Mesenteric fat pad (tissue), 1 donor: Measurements from ENCODE around the gene CAB39L. TPM values are rescaled to one million over a fixed set of nuclear protein-coding genes. Genes with fewer than 3 reads are reported as not detected.
A peak's percentile ranks its signal among the peaks of the same experiment; 100 is the strongest.

Experiments
- DNase-seq: peaks from one replicate; pipeline ENCODE4 v3.0.0-alpha.2; 2020; ENCODE audit warnings: low spot score
- long read RNA-seq: library from polyadenylated mRNA; unstranded; transcript quantifications from one replicate; pipeline ENCODE4 v2.0.0, GENCODE V29; 2020
- total RNA-seq: library from RNA; stranded (reverse); fragmentation: NEBNext Ultra II Directional; extraction: Animal tissue kit (Norgen Biotek cat#: 25700); gene quantifications from one replicate; pipeline ENCODE4 v1.2.1, GENCODE V29; 2021
- donor health status: DM: yes; HTN: yes; CAD: no.

Gene CAB39L
- 9.3 TPM for total RNA-seq
- long read RNA-seq, partial matches to known transcripts: 0 of 15 reads
- long read RNA-seq, other reads (novel, unspliced or antisense): 7 of 15 reads

DNA sequence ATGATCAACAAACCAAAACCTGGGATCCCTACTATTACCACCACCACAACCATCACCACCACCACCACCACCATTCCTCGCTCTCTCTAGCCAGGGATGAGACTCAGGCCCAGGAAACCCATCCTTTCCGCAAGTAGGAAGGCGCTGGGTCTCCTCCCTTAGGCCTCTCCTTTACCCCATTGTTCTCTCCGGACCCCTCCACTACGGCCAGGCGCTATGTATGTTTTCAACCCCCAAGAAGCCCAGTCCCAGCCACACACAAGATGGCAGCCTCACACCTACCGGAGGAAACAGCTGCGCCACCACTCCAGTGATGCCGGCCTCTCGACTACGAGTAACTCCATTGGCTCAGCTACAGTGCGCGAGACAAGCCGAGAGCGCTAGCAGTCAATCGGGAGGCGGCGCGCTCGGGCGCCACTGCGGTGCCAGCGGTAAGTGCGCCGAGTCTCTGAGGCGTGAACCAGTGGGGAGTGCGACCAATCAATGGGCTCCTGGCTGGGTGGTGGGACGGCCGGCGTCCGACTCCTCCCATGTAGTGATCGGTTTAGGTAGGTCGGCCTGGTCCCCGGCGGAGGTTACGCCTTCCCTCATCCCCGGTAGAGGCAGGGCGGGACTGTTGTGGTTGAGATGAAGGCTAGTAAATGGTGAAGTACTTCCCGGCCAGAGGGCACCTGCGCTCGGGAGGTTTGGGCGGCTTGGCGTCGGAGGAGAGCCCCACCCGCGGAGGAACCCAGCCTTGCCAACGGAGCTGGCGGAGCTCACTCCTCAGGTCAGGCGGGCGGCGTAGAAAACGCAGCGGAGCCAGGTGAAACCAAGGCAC lies at the start of gene CAB39L, which contains the start of gene SETDB2:
Gene CAB39L, minus strand, starts transcription at position 361 of the 820 bp plus-strand sequence. CDS start 61,154 bp downstream, outside the sequence.
Gene SETDB2, plus strand, starts transcription at position 571 of the 820 bp plus-strand sequence. CDS start 7,620 bp downstream, outside the sequence.
- DNase-seq: peak; percentile 99

DNA sequence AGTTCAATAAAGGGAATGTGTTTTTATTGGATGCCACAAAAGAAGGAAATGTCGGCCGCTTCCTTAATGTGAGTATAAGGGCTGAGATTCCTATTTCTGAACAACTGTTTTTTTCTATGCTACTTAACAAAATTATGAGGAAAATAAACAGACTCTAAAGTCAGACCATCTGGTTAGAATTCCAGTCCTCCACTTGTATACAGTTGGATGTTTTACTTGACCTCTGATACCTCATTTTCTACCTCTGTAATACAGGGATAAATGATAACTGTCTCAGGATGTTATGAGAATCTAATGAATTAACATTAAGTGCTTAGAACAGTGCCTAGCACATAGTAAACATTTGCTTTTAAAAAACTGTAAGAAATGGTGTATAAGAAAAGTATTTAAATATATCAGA lies 44.7 kb upstream of the CAB39L start:
- no peak for DNase-seq

DNA sequence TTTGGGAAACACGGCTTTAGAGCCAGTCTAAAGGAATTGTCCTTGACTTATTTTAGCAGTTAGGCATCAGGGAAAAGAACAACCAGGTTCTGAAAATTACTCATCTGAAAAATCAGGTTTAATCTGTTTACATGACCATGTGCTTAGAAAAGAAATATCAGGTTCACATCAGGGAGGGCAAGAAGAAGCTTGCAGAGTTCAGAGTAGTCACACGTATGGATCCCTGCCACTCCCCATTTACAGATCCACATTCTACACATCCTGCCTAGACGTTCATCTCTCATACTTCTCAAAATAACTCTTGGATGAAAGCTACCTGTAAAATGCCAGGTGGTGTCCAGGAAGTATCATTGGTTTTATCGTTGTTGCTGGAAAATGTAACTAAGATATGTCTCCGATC lies 37.9 kb upstream of the CAB39L start:
- DNase-seq: no peak

DNA sequence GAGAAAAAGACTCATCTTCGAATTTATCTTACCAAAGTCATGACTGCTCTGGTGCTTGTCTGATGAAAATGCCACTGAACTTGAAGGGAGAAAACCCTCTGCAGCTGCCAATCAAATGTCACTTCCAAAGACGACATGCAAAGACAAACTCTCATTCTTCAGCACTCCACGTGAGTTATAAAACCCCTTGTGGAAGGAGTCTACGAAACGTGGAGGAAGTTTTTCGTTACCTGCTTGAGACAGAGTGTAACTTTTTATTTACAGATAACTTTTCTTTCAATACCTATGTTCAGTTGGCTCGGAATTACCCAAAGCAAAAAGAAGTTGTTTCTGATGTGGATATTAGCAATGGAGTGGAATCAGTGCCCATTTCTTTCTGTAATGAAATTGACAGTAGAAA lies 32.7 kb upstream of the CAB39L start:
- DNase-seq: no peak

DNA sequence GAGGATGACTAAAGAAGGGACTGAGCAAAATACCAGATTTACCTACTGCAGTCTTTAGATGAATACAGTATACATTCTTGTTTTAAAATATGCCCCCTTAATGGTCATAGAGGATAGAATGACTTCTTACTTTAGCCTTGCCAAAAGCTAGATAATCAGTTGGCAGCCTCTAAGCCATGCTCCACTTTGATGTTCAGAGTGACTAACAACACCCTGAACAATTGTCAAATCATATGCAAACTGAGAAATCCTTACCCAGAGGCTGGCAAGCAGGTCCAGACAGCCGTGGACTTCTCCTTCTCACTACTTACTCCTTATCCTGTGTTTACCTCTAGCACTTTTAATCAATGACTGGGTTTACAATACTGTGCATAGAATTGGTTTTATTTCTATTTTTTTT lies 28.3 kb upstream of the CAB39L start:
- no peak for DNase-seq

DNA sequence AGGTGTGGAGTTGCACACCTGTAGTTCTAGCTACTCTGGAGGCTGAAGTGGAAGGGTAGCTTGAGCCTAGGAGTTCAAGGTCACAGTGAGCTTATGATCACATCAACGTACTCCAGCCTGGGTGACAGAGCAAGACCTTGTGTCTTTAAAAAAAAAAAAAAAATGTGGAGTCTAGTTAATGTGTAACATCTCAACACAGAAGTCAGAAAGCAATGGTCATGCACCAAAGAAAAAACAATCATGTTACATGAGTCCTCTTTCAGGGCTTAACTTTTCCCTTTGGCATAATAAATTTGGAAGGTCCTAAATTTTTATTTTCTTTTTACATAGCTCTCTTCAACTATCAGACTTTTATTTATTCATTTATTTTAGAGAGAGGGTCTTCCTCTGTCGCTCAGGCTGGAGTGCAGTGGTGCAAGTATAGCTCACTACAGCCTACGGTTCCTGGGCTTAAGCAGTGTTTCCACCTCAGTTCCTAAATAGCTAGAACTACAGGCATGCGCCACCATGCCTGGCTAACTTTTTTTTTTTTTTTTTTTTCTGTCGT lies 22.5 kb upstream of the CAB39L start:
- no peak for DNase-seq

DNA sequence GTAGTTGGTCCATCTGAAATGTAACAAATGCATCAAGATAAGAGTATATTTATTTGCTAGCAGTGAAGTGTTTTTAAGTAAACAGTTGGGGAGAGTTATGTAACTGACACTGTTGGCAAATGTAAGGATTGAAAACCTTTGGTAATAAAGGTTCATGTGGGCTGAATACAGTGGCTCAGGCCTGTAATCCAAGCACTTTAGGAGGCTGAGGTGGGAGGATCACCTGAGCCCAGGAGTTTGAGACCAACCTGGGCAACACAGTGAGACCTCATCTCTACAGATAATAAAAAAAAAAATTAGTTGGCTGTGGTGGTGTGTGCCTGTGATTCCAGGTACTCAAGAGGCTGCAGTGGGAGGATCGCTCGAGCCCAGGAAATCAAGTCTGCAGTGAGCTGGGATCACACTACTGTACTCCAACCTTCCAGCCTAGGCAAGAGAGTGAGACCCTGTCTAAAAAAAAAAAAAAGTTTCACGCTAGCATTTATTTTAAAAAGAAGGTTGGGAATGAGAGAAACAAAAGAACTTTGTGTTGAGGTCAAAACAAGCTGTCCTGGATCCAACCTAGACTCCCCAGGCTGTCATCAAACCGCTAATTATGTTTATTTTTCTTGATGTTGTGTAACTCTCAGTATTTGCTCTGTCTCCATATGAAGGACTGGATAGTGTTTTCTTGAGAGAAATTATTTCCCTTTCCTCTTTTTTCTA lies 20.9 kb upstream of the CAB39L start:
- DNase-seq: no peak

DNA sequence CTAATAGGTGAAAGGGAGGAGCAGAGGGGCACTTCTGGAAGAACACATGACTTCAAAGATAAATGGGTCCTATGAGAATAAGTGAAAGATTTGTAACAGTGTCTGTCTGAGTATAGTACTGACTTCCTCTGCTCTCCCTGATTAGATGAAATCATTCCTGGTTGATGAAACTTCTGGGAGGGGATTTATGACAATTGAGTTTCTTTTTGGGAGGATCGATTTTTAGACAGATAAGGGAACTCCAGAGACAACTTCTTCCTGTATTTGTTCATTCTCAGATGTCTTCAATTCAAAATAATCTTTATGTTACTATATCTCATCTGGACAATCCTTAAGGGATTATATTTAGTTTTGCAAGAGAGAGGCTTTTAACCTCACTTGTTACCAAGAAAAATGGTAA lies 20.2 kb upstream of the CAB39L start:
- no peak for DNase-seq

DNA sequence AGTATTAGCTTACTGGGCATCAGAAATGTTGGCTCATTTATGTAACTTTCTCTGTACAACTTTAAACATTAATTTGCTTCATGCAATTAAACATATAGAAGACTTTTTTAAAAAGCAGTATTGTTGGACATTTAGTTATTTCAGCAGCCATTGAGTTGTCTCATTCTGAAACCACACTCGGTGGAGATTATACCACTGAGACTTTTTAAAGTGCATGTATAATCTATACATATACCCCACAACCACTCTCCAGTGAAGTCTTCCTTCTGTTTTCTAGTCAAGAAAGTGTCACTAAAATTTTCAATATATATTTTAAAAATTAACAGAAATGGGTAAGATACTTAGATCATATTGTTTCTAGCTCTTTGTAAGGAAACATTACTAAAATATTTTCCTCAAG lies 15.7 kb upstream of the CAB39L start:
- DNase-seq: no peak

DNA sequence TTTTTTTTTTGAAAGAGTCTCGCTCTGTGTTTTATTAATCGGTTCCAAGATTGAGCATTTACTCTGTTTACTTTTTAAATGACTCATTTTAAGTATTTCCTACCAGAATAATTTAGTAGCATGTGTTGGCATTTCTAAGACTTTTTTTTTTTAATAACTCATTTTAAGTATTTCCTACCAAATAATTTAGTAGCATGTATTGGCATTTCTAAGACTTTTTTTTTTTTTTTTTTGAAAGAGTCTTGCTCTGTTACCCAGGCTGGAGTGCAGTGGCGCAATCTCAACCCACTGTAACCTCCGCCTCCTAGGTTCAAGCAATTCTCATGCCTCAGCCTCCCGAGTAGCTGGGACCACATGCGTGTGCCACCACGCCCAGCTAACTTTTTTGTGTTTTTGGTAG lies 13.4 kb upstream of the CAB39L start:
- no peak for DNase-seq

DNA sequence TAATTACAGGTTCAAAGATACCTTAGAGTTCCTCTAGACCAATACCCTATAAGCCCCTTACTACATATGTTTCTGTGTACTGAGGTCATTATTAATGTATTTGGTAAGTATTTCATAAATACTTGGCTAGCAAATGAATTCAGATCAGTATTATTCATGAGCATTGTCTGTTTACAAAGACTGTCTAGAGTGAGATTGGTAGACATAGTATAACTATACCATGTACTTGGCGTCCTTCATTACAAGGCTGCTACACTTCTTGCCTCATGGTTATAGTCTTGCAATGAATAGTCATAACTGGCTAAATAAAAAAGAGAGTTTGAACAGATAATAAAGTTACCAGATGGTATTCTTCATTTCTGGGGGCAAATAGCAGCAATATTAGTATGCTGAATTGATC lies 12.3 kb upstream of the CAB39L start:
- no peak for DNase-seq

DNA sequence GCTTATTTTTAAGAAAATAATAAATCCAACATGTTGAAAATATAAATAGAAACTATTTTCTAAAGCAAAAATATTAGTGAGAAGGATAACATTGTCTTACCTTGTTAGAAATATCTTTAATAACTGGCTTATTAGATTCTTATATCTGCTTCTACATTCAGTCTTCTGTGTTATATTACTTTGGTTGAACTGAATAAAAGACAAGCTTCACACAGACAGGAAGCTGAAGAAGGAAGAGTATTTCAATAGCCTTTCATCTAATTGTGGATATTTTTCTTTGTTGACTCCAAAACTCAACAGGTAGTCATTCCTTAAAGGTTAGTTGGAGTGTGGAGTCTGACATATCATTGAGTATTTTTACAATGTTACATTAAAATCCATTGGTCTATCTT lies 11.1 kb upstream of the CAB39L start:
- DNase-seq: no peak

DNA sequence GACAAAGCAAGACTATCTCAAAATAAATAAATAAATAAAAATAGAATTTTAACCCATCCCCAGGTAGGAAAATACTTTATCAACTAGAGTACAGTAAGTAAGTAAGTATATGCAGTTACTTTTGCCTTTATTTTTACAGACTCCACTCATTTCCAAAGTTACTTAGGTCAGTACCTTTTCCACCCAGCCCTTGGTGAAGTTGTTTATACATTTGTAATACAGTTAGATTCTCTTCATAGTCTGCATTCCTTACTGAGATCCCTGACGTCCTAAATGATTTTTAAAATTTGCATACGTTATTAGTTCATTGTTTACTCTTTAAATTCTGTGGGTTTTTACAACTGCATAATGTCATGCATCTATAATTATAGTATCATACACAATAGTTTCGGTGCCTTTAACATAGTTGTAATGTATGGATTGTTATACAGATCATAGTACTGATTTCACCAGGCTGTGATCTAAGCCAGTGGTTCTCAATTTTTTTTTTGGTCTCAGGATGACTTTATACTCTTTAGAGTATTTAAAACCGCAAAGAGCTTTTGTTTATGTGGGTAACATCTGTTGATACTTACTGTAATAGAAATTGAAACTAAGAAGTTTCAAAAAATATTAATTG lies 10.6 kb upstream of the CAB39L start:
- DNase-seq: no peak

DNA sequence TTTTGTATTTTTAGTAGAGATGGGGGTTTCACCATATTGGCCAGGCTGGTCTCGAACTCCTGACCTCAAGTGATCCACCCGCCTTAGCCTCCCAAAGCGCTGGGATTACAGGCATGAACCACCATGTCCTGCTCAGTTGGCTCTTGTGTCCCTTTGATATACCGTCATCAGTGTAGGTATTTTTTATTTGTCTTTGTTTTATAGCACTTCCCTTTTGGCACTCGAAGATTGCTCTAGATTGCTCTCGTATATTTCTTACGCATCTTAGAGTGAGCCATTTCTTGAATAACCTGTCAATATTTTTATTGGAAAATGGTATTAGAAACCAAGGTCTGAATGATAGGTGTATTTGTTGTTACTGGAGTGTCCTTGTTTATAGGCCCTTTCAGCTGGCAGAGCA lies 9.6 kb upstream of the CAB39L start:
- no peak for DNase-seq

DNA sequence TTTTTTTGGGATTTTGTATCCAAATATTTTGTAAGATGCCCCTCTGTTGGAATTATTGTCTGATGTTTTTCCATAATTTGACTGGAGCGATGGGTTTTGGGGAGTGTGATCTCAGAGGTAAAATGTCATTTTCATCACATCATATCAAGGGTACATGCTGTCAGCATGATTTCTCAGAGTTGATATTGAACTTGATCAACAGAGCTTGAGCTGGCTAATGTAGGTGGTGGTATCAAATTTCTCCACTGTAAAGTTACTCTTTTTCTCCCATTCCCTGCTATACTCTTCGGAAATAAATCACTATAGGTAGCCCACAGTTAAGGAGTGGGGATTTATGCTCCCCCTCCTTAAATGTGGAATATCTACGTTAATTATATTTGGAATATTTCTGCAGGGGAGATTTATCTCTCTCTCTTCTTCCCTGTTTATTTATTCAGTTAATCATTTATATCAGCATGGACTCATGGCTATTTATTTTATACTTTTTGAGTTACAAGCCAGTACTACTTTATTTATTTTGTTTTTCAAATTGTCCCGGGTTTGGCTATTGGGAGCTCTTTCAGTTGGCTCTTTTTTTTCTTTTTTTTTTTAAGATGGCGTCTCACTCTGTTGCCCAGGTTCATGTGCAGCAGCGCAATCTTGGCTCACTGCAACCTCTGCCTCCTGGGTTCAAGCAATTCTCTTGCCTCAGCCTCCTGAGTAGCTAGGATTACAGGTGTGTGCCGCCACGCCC lies 9.0 kb upstream of the CAB39L start:
- no peak for DNase-seq

DNA sequence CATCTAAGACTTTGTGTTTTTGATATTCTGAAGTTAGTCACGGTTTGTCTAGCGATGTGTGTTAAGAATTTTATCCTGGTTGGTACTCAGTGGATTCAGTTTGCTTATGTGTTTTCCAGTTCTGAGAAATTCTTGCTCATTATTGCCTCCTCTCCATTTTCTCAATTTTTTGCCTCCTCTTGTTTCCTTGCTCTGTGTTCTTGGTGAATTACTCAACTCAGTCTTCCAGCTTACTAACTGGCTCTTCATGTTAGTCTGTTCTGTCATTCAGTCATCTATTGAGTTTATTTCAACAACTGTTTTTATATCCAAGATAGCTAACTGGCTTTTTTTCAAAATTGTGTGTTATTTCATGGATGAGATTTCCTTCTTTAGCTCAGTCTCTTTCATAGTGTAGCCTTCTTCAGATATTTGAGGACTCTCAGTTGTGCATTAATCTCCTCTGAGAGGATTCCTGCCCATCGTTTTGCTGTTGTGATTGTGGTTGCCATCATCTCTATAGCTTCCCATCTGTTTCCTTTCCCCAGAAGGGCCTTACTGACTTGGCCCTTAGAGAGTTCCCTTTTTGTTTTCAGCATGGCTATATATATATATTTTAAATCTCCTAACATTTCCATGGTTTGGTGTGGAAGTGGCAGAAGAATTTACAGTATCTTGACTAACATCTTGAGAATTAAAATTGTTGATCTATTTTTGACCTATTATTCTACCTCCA lies 6.4 kb upstream of the CAB39L start:
- DNase-seq: no peak

DNA sequence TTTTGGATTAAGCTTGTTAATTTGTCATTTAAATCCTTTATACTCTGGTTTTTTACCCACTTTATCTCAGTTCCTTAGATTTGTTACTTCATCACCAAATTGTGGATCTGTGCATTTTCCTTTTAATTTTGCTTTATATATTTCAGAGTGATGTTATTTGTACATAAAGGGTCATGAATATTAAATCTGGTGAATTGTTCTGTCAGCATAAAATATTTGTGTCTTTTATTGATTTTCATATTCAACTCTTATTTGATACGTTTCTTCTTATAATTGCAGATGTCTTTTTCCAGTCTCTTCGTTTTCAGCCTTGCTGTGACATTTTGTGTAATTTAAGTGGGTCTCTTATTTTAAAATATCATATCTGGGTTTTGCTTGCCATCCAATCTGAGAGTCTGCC lies 4.9 kb upstream of the CAB39L start:
- no peak for DNase-seq

DNA sequence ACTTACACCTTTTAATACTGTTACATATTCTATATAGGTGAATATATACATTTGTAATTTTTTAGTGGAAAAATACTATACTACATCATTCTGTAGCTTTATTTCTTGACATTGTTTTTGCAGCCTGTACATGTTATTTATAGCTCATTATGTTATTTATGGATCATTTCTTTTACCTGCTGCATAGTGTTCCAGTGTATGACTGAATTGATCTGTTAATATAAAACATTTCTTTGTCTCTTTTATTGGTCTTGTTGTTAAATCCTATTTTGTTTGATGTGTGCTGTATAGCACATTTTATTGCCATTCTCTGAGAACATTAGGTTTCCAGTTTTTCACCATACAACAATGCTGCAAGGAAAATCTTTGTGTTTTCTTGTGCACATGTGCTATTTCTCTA lies 2.6 kb upstream of the CAB39L start:
- DNase-seq: no peak

DNA sequence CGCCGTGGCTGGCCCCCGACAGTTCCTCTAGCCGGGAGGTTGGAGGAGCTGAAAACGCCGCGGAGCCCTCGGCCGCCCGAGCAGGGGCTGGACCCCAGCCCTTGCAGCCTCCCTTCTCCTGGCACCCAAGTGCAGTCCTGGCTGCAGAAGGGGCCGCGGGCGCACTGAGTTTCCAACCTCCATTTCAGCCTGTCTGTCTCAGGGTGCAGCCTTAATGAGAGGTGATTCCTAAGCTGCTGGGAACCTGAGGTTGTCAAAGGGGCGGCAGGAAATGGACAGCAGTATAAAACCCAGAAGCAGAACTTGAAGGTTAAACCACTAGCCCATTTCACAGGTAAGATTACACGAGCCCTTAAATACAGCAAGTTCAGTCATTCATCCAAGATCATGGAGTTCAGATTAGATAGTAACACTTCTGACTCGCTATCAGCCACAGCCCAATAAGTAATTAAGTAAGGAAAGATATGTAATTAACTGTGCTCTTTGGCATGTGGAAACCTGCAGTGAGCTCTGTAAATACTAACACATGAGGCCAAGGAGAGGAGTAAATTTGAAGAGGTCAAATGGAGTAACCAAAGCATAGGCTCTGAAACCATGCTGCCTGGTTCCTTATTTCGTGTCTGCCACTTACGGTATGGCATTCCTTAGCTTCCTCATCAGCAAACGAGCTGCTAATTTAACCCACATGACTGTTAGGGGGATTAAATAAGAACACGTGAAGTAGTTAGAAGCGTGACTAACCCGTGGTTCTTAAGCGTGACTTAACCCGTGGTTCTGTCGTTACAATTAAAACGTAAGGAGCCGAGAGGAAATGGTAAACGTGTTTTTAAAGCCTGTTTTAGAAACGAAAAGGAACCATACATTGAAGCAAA lies 896 bp upstream of the CAB39L start:
- DNase-seq: no peak

DNA sequence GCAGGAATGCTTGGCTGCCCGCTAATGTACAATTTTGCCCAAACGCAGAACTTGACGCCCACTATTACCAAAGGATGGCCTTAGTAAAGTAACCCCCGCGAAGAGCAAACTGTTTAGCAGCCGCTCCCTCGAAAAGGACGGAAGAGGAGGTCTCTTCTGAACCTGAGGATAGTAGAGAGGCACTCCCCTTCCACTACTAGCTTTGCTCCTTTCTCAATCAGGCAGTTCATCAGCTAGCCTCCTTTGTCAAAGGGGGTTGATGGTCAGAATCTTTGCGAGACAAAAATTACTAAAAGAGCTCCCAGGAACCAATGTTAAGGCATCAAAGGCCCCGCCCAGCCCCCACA lies 534 bp downstream of the CAB39L start:
- DNase-seq: no peak
